SK-N-SH (cell line): ENCODE measurements around the gene HYAL3. TPM values are rescaled to one million over a fixed set of nuclear protein-coding genes. Genes with fewer than 3 reads are reported as not detected.

ENCODE experiments used
- CTCF ChIA-PET: fragments of 300-600, 350-600 bp; formaldehyde crosslinking; extraction: SDS; loops from one replicate; lab custom pipeline; 2021; lab: Yijun Ruan, JAX
- POLR2A ChIA-PET: fragments of 350-600 bp; sonication (Branson Sonifier 250); formaldehyde crosslinking; extraction: SDS; loops from one replicate; lab custom pipeline; 2020; ENCODE audit warnings: antibody characterized with exemption, inconsistent platforms; lab: Yijun Ruan, JAX
- DNase-seq: peaks from one replicate; pipeline ENCODE4 v3.0.0; 2012
- H2AFZ ChIP-seq: fragments of 200-600 bp; sonication (generic); 2 replicates; pipeline ENCODE4 v1.8.1; 2016; ENCODE audit warnings: antibody characterized with exemption, mild to moderate bottlenecking, low read depth
- H3F3A ChIP-seq: fragments of 200-600 bp; sonication (generic); replicated peaks from 2 replicates; pipeline ENCODE3; 2016; ENCODE audit warnings: antibody characterized with exemption, mild to moderate bottlenecking; ENCODE audit not compliant: insufficient read depth
- H3K27ac ChIP-seq, 2 experiments: fragments of 200-500 bp in 1 of 2; fragments of 200-600 bp in 1 of 2; sonication (Bioruptor generic) in 1 of 2; sonication (generic), shearing (Covaris generic) in 1 of 2; 2 replicates each; pipeline versions ENCODE4 v1.5.1 to v1.6.1; 2014 to 2016; ENCODE audit warnings: low read depth in 2 of 2, inconsistent platforms in 1 of 2, low read length in 1 of 2, mild to moderate bottlenecking in 1 of 2, mixed read lengths in 1 of 2
- H3K27me3 ChIP-seq: fragments of 200-600 bp; sonication (generic), shearing (Covaris generic); 2 replicates; pipeline ENCODE4 v1.6.1; 2016; ENCODE audit warnings: mixed run types; ENCODE audit not compliant: insufficient read depth
- H3K36me3 ChIP-seq, 2 experiments: fragments of 200-500 bp in 1 of 2; fragments of 200-600 bp in 1 of 2; sonication (Bioruptor generic) in 1 of 2; sonication (generic) in 1 of 2; replicated peaks in 1 of 2; 2 replicates each; pipeline versions ENCODE3 to v1.5.1; 2014 to 2016; ENCODE audit warnings: low read length in 1 of 2, mild to moderate bottlenecking in 1 of 2; ENCODE audit not compliant: insufficient read depth in 2 of 2, control insufficient read depth in 1 of 2
- H3K4me1 ChIP-seq, 2 experiments: fragments of 200-500 bp in 1 of 2; fragments of 200-600 bp in 1 of 2; sonication (Bioruptor generic) in 1 of 2; sonication (generic), shearing (Covaris generic) in 1 of 2; 2 replicates each; pipeline versions ENCODE4 v1.5.1 to v1.6.1; 2014 to 2016; ENCODE audit warnings: low read depth in 1 of 2, low read length in 1 of 2, mixed run types in 1 of 2; ENCODE audit not compliant: insufficient read depth in 2 of 2, control insufficient read depth in 1 of 2
- H3K4me2 ChIP-seq: fragments of 200-600 bp; sonication (generic), shearing (Covaris generic); 2 replicates; pipeline ENCODE4 v1.6.1; 2017; ENCODE audit warnings: mixed run types
- H3K4me3 ChIP-seq, 2 experiments: fragments of 200-500 bp in 1 of 2; fragments of 200-600 bp in 1 of 2; sonication (Bioruptor generic) in 1 of 2; sonication (generic), shearing (Covaris generic) in 1 of 2; 2 replicates each; pipeline versions ENCODE4 v1.5.1 to v1.8.1; 2014 to 2016; ENCODE audit warnings: low read depth in 2 of 2, inconsistent platforms in 1 of 2, low read length in 1 of 2, mild to moderate bottlenecking in 1 of 2, mixed read lengths in 1 of 2, moderate library complexity in 1 of 2
- H3K79me2 ChIP-seq: fragments of 200-600 bp; sonication (generic); 2 replicates; pipeline ENCODE4 v1.8.1; 2017; ENCODE audit warnings: mild to moderate bottlenecking; ENCODE audit not compliant: insufficient read depth
- H3K9ac ChIP-seq: fragments of 200-600 bp; sonication (generic); 2 replicates; pipeline ENCODE4 v1.6.1; 2017; ENCODE audit warnings: mixed run types
- H3K9me2 ChIP-seq: fragments of 200-600 bp; sonication (generic); 2 replicates; pipeline ENCODE4 v1.6.1; 2017; ENCODE audit warnings: mixed run types
- H3K9me3 ChIP-seq: fragments of 200-600 bp; sonication (generic); 2 replicates; pipeline ENCODE4 v1.6.1; 2017; ENCODE audit warnings: mixed run types, mild to moderate bottlenecking, moderate library complexity
- H4K20me1 ChIP-seq: fragments of 200-600 bp; sonication (generic); 2 replicates; pipeline ENCODE4 v1.6.1; 2017; ENCODE audit warnings: mild to moderate bottlenecking, mixed run types; ENCODE audit not compliant: insufficient read depth
- EZH2phosphoT487 ChIP-seq: fragments of 200-600 bp; sonication (generic); IDR thresholded peaks from 2 replicates; pipeline ENCODE4 v1.6.1; 2017; ENCODE audit warnings: low read depth, mixed run types, mild to moderate bottlenecking, antibody characterized with exemption, moderate library complexity, borderline replicate concordance
- FOXJ3 ChIP-seq: sonication (generic); formaldehyde crosslinking; IDR thresholded peaks from 2 replicates; pipeline ENCODE4 v1.5.1; 2020; ENCODE audit warnings: mild to moderate bottlenecking, missing genetic modification reagents
- GABPA ChIP-seq: IDR thresholded peaks from 2 replicates; pipeline ENCODE4 v1.4.0; 2012; ENCODE audit warnings: low read depth, mild to moderate bottlenecking
- GATA2 ChIP-seq: sonication (generic); formaldehyde crosslinking; IDR thresholded peaks from 2 replicates; pipeline ENCODE4 v1.5.0; 2020; ENCODE audit warnings: mild to moderate bottlenecking, missing genetic modification reagents
- JUND ChIP-seq: IDR thresholded peaks from 2 replicates; pipeline ENCODE4 v1.4.0; 2012
- MEF2A ChIP-seq: IDR thresholded peaks from 2 replicates; pipeline ENCODE4 v1.4.0; 2012; ENCODE audit warnings: low read depth, borderline replicate concordance
- MXI1 ChIP-seq: IDR thresholded peaks from 2 replicates; pipeline ENCODE4 v1.6.1; 2012; ENCODE audit warnings: mild to moderate bottlenecking, low read depth, low read length, improper control_type of control experiment
- SMC3 ChIP-seq: IDR thresholded peaks from 2 replicates; pipeline ENCODE4 v1.6.1; 2012; ENCODE audit warnings: low read depth, low read length, improper control_type of control experiment
- TEAD4 ChIP-seq: IDR thresholded peaks from 2 replicates; pipeline ENCODE4 v1.4.0; 2012; ENCODE audit warnings: mild to moderate bottlenecking, borderline replicate concordance; ENCODE audit not compliant: insufficient read depth
- WGBS: methylation state at CpG from one replicate; pipeline ENCODE4 v1.1.6; 2017; ENCODE audit warnings: low lambda C conversion rate; 5-methylcytosine and 5-hydroxymethylcytosine counted together
- polyA plus RNA-seq, 3 experiments: library from polyadenylated mRNA; depleted of rRNA; stranded (reverse); fragments of >200 nt; gene quantifications; 2 replicates each; pipeline ENCODE4 v1.2.3, GENCODE V29; 2012
- TF ChIP-seq, protein P1 (sequence below): IDR thresholded peaks from 2 replicates; pipeline ENCODE4 v1.6.1; 2012; ENCODE audit warnings: mild to moderate bottlenecking, low read depth, low read length, moderate library complexity
- TF ChIP-seq, protein P2 (sequence below): fragments of 150-350 bp; IDR thresholded peaks from 2 replicates; pipeline ENCODE4 v1.6.1; 2016; ENCODE audit warnings: mild to moderate bottlenecking, low read depth, low read length
- TF ChIP-seq, protein P3 (sequence below): fragments of 150-350 bp; IDR thresholded peaks from 2 replicates; pipeline ENCODE4 v1.6.1; 2017; ENCODE audit warnings: antibody characterized with exemption, low read length, low read depth, borderline replicate concordance
- TF ChIP-seq, protein P4 (sequence below): IDR thresholded peaks from 2 replicates; pipeline ENCODE4 v1.4.0; 2012; ENCODE audit warnings: low read depth, borderline replicate concordance
- TF ChIP-seq, protein P5 (sequence below): IDR thresholded peaks from 2 replicates; pipeline ENCODE4; 2012
- TF ChIP-seq, protein P6 (sequence below): IDR thresholded peaks from 2 replicates; pipeline ENCODE4 v1.4.0; 2012; ENCODE audit warnings: low read depth

The HYAL3 gene
- polyA plus RNA-seq, 1 of the 3 experiments (the other 2 are of a cell fraction), result 7.8 TPM

DNA sequence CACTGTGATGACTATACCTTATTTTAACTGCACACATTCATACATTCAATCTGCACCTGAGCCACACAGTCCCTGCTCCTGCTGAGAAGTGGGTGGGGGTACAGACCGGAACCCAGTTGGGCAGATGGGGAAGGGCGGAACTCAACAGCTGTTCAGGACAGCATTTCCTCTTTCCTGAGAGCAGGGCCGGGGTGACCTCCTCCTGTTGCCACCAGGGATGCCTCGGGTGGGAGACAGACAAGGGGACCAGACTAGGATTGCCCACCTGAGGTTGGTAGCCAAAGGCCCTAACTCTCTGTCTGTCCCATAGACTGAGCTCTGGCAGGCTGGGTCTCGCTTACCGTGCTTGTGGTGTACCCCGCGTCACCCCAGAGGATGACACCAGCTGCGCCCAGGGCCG, 19.4 kb upstream of the HYAL3 start:
- Histone ChIP-seq H3K9me2 (no peaks in the 10 kb centered on the region), H3K4me1 (peaks cover 0 to 37% of the 10 kb centered on the region in 2 experiments; a peak in 2 of 4 replicates), H3K9me3 (no peaks in the 10 kb centered on the region), H3K9ac (no peak overlapping the region), H3K36me3 (peaks cover 15 to 30% of the 10 kb centered on the region in 2 experiments), H3K27me3 (no peaks in the 10 kb centered on the region), H3K27ac (no peak overlapping the region), H3F3A (peaks cover 9% of the 10 kb centered on the region), H3K79me2 (peaks cover 39% of the 10 kb centered on the region), H3K4me2 (no peak overlapping the region; the same call in 1 of the 2 replicates), H2AFZ (no peak overlapping the region), H4K20me1 (no peaks in the 10 kb centered on the region), H3K4me3 (no peak overlapping the region)
- CTCF ChIA-PET, result interaction anchor here (1.1 to 5.9 kb wide), 5 partner anchors 10 to 126 kb away, joined by 3 to 45 read pairs (median 6); partner anchors contain the start of genes HYAL1, HYAL3, IFRD2 and NAA80
- DNase-seq, result no peak
- 94% methylated on average over 3 of the region's 10 CpGs for WGBS
- TF ChIP-seq TEAD4 (no peak), MEF2A (no peak)
- TF ChIP-seq, protein P1, sequence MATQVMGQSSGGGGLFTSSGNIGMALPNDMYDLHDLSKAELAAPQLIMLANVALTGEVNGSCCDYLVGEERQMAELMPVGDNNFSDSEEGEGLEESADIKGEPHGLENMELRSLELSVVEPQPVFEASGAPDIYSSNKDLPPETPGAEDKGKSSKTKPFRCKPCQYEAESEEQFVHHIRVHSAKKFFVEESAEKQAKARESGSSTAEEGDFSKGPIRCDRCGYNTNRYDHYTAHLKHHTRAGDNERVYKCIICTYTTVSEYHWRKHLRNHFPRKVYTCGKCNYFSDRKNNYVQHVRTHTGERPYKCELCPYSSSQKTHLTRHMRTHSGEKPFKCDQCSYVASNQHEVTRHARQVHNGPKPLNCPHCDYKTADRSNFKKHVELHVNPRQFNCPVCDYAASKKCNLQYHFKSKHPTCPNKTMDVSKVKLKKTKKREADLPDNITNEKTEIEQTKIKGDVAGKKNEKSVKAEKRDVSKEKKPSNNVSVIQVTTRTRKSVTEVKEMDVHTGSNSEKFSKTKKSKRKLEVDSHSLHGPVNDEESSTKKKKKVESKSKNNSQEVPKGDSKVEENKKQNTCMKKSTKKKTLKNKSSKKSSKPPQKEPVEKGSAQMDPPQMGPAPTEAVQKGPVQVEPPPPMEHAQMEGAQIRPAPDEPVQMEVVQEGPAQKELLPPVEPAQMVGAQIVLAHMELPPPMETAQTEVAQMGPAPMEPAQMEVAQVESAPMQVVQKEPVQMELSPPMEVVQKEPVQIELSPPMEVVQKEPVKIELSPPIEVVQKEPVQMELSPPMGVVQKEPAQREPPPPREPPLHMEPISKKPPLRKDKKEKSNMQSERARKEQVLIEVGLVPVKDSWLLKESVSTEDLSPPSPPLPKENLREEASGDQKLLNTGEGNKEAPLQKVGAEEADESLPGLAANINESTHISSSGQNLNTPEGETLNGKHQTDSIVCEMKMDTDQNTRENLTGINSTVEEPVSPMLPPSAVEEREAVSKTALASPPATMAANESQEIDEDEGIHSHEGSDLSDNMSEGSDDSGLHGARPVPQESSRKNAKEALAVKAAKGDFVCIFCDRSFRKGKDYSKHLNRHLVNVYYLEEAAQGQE, result no peak
- POLR2A ChIA-PET, result no interaction called here

DNA sequence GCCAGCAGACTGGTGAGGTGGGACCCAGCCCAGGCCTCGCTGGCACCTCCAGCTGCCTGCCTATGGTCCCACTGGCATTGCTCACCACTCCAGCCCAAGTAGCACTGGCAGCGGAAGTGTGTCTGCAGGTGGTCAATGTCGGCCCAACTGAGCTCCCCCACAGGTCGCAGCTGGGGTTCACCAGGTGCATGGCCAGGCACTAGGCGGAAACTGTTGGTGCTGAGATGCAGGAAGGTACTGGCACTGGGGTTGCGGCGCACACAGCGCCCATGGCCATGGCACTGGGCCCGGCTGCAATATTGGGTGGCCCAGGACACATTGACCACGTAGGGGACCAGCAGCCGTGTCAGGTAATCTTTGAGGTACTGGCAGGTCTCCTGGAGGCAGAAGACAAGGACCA, 19.0 kb upstream of the HYAL3 start:
- peaks cover 39% of the 10 kb centered on the region for H3K79me2 ChIP-seq
- CTCF ChIA-PET, result interaction anchor here (1.6 to 5.9 kb wide), 2 partner anchors 16 to 25 kb away, joined by 6 to 45 read pairs; partner anchors contain the start of genes HYAL1, HYAL3, IFRD2 and NAA80
- no peak overlapping the region for H3K4me2 ChIP-seq
- H3K9me3 ChIP-seq, result no peaks in the 10 kb centered on the region
- H3K27me3 ChIP-seq, result no peaks in the 10 kb centered on the region
- TF ChIP-seq, protein P2, sequence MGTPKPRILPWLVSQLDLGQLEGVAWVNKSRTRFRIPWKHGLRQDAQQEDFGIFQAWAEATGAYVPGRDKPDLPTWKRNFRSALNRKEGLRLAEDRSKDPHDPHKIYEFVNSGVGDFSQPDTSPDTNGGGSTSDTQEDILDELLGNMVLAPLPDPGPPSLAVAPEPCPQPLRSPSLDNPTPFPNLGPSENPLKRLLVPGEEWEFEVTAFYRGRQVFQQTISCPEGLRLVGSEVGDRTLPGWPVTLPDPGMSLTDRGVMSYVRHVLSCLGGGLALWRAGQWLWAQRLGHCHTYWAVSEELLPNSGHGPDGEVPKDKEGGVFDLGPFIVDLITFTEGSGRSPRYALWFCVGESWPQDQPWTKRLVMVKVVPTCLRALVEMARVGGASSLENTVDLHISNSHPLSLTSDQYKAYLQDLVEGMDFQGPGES, result no peak
- TF ChIP-seq GABPA, result no peak
- TF ChIP-seq EZH2phosphoT487, result no peak
- TF ChIP-seq SMC3, result no peak
- TF ChIP-seq, protein P3, sequence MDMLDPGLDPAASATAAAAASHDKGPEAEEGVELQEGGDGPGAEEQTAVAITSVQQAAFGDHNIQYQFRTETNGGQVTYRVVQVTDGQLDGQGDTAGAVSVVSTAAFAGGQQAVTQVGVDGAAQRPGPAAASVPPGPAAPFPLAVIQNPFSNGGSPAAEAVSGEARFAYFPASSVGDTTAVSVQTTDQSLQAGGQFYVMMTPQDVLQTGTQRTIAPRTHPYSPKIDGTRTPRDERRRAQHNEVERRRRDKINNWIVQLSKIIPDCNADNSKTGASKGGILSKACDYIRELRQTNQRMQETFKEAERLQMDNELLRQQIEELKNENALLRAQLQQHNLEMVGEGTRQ, result no peak
- no peak for TF ChIP-seq MEF2A
- no peak for TF ChIP-seq JUND
- no peak for TF ChIP-seq TEAD4
- no peak for TF ChIP-seq MXI1
- TF ChIP-seq, protein P4, sequence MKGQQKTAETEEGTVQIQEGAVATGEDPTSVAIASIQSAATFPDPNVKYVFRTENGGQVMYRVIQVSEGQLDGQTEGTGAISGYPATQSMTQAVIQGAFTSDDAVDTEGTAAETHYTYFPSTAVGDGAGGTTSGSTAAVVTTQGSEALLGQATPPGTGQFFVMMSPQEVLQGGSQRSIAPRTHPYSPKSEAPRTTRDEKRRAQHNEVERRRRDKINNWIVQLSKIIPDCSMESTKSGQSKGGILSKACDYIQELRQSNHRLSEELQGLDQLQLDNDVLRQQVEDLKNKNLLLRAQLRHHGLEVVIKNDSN, result no peak
- TF ChIP-seq FOXJ3 (CRISPR knock-in tag), result no peak
- TF ChIP-seq, protein P5, sequence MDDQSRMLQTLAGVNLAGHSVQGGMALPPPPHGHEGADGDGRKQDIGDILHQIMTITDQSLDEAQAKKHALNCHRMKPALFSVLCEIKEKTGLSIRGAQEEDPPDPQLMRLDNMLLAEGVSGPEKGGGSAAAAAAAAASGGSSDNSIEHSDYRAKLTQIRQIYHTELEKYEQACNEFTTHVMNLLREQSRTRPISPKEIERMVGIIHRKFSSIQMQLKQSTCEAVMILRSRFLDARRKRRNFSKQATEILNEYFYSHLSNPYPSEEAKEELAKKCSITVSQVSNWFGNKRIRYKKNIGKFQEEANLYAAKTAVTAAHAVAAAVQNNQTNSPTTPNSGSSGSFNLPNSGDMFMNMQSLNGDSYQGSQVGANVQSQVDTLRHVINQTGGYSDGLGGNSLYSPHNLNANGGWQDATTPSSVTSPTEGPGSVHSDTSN, result no peak
- TF ChIP-seq, protein P6, sequence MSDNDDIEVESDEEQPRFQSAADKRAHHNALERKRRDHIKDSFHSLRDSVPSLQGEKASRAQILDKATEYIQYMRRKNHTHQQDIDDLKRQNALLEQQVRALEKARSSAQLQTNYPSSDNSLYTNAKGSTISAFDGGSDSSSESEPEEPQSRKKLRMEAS, result no peak
- TF ChIP-seq GATA2 (CRISPR knock-in tag), result no peak
- TF ChIP-seq, all 33 proteins: peak for 0
- no peaks in the 10 kb centered on the region for H4K20me1 ChIP-seq
- H3K4me3 ChIP-seq, result no peak overlapping the region
- H3K36me3 ChIP-seq, result peaks cover 15 to 30% of the 10 kb centered on the region in 2 experiments
- POLR2A ChIA-PET, result no interaction called here
- no peaks in the 10 kb centered on the region for H3K9me2 ChIP-seq
- H3F3A ChIP-seq, result peaks cover 9% of the 10 kb centered on the region
- H3K9ac ChIP-seq, result no peak overlapping the region
- no peak overlapping the region; a peak in 1 of 4 replicates for H3K27ac ChIP-seq
- WGBS, result no CpG with 5 or more reads among the region's 11 CpGs
- no peak overlapping the region for H2AFZ ChIP-seq
- DNase-seq, result no peak
- H3K4me1 ChIP-seq, result peaks cover 0 to 37% of the 10 kb centered on the region in 2 experiments; a peak in 2 of 4 replicates
